RWPE1 (cell line): ENCODE data around the gene YOD1.

Source experiments
- CTCF ChIA-PET: fragments of 350-600 bp; sonication (Branson Sonifier 250); formaldehyde crosslinking; extraction: SDS; loops from one replicate; lab custom pipeline; 2021; lab: Yijun Ruan, JAX
- POLR2A ChIA-PET: fragments of 400-600 bp; formaldehyde crosslinking; extraction: SDS; loops from one replicate; lab custom pipeline; 2020; ENCODE audit warnings: antibody characterized with exemption; ENCODE audit not compliant: low non-redundant PET; lab: Yijun Ruan, JAX
- DNase-seq: peaks from one replicate; pipeline ENCODE4 v3.0.0; 2012; ENCODE audit warnings: low spot score
- H3K27ac ChIP-seq: fragments of 450-650 bp; 2 replicates; pipeline ENCODE4 v1.5.1; 2017
- CTCF ChIP-seq: fragments of 450-650 bp; conservative IDR thresholded peaks from 2 replicates; pipeline ENCODE4 v1.5.1; 2017; ENCODE audit warnings: low read depth, mild to moderate bottlenecking

YOD1 gene

GRCh38 chr1:207088701-207089626 is 38.0 kb upstream of the YOD1 start, which contains the start of gene C4BPB:
C4BPB (plus strand) TSS chr1:207088860; CDS start chr1:207089532, 672 bp downstream.
- no peak for DNase-seq
- POLR2A ChIA-PET, result no interaction called here
- CTCF ChIA-PET, result interaction anchor here (0.6 to 0.9 kb wide), 3 partner anchors 10 to 1503 kb away, joined by 3 to 4 read pairs (median 4); no protein-coding TSS in a partner anchor
- no peak within 1 kb of the TSS for H3K27ac ChIP-seq
- no peak for TF ChIP-seq CTCF

GRCh38 chr1:207088161-207088560 is 37.2 kb upstream of the YOD1 start:
- no peak overlapping the region for H3K27ac ChIP-seq
- CTCF ChIA-PET, result no interaction called here
- TF ChIP-seq CTCF, result no peak
- DNase-seq, result no peak
- POLR2A ChIA-PET, result no interaction called here

- no peak overlapping the region for H3K27ac ChIP-seq
- no peak for TF ChIP-seq CTCF
- no peak for DNase-seq
- POLR2A ChIA-PET, result no interaction called here
- CTCF ChIA-PET, result no interaction called here
Observed at GRCh38 chr1:207085887-207086286, 34.9 kb upstream of the YOD1 start.

GRCh38 chr1:207084701-207085180 is 33.7 kb upstream of the YOD1 start:
- CTCF ChIA-PET, result interaction anchor here (0.5 to 1.0 kb wide), 3 partner anchors 136 to 325 kb away, joined by 3 to 7 read pairs (median 5); no protein-coding TSS in a partner anchor
- POLR2A ChIA-PET, result no interaction called here
- peak; percentile 75 for DNase-seq
- peak; percentile 68 for TF ChIP-seq CTCF
- no peak overlapping the region for H3K27ac ChIP-seq

- ChIA-PET CTCF (interaction anchor here (0.5 to 1.0 kb wide), 3 partner anchors 136 to 325 kb away, joined by 3 to 7 read pairs (median 5); no protein-coding TSS in a partner anchor), POLR2A (no interaction called here)
- no peak for TF ChIP-seq CTCF
- DNase-seq, result no peak
- no peak overlapping the region for H3K27ac ChIP-seq
Observed at GRCh38 chr1:207084232-207084631, 33.2 kb upstream of the YOD1 start.

GRCh38 chr1:207081806-207082205 is 30.8 kb upstream of the YOD1 start:
- POLR2A ChIA-PET, result no interaction called here
- TF ChIP-seq CTCF, result no peak
- CTCF ChIA-PET, result interaction anchor here (0.6 kb wide), 1 partner anchor 545 kb away, joined by 5 read pairs; no protein-coding TSS in a partner anchor
- H3K27ac ChIP-seq, result no peak overlapping the region
- no peak for DNase-seq
